Progenitor cell of endocrine pancreas (in vitro differentiated cells): ENCODE results near the gene FGFBP1. TPM values are rescaled to one million over a fixed set of nuclear protein-coding genes. Genes with fewer than 3 reads are reported as not detected.

ENCODE experiments used
- DNase-seq: peaks from one replicate; pipeline ENCODE4 v3.0.0; 2021; ENCODE audit warnings: low spot score; ENCODE audit not compliant: unreplicated experiment
- H3K27ac Mint-ChIP-seq: 2 replicates; pipeline ENCODE4 v1.8.0; 2021; ENCODE audit warnings: mild to moderate bottlenecking, moderate library complexity, mixed read lengths
- H3K27me3 Mint-ChIP-seq: 2 replicates; pipeline ENCODE4 v1.8.0; 2021; ENCODE audit warnings: mixed read lengths
- H3K36me3 Mint-ChIP-seq: 2 replicates; pipeline ENCODE4 v1.8.0; 2022; ENCODE audit warnings: mixed read lengths; ENCODE audit not compliant: insufficient read depth
- H3K4me1 Mint-ChIP-seq: 2 replicates; pipeline ENCODE4 v1.8.0; 2021; ENCODE audit warnings: low read depth, mixed read lengths
- H3K4me3 Mint-ChIP-seq: 2 replicates; pipeline ENCODE4 v1.8.0; 2021; ENCODE audit warnings: low read depth, mild to moderate bottlenecking, moderate library complexity, mixed read lengths
- H3K9me3 Mint-ChIP-seq: 2 replicates; pipeline ENCODE4 v1.8.0; 2021; ENCODE audit warnings: low read depth, mixed read lengths
- total RNA-seq: library from RNA; stranded (reverse); gene quantifications from 2 replicates; pipeline ENCODE4 v1.2.1, GENCODE V29; 2021
- TF ChIP-seq, protein P1 (sequence below): fragments of 200-600 bp; sonication (generic); IDR thresholded peaks from one replicate; pipeline ENCODE4 v1.5.0; 2021; ENCODE audit warnings: antibody characterized with exemption, mild to moderate bottlenecking; ENCODE audit not compliant: unreplicated experiment

Gene FGFBP1
- total RNA-seq, 1 donor from 2014 or later: not detected

GRCh38 chr4:15928883-15929282 lies 9.7 kb downstream of the FGFBP1 start:
- no peak overlapping the region for H3K27ac Mint-ChIP-seq
- no peaks in the 10 kb centered on the region for H3K9me3 Mint-ChIP-seq
- H3K4me3 Mint-ChIP-seq: no peak overlapping the region
- H3K27me3 Mint-ChIP-seq: peaks cover 10% of the 10 kb centered on the region
- H3K36me3 Mint-ChIP-seq: no peaks in the 10 kb centered on the region
- no peak for DNase-seq
- TF ChIP-seq, protein P1, sequence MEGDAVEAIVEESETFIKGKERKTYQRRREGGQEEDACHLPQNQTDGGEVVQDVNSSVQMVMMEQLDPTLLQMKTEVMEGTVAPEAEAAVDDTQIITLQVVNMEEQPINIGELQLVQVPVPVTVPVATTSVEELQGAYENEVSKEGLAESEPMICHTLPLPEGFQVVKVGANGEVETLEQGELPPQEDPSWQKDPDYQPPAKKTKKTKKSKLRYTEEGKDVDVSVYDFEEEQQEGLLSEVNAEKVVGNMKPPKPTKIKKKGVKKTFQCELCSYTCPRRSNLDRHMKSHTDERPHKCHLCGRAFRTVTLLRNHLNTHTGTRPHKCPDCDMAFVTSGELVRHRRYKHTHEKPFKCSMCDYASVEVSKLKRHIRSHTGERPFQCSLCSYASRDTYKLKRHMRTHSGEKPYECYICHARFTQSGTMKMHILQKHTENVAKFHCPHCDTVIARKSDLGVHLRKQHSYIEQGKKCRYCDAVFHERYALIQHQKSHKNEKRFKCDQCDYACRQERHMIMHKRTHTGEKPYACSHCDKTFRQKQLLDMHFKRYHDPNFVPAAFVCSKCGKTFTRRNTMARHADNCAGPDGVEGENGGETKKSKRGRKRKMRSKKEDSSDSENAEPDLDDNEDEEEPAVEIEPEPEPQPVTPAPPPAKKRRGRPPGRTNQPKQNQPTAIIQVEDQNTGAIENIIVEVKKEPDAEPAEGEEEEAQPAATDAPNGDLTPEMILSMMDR: no peak
- no peaks in the 10 kb centered on the region for H3K4me1 Mint-ChIP-seq

DNA sequence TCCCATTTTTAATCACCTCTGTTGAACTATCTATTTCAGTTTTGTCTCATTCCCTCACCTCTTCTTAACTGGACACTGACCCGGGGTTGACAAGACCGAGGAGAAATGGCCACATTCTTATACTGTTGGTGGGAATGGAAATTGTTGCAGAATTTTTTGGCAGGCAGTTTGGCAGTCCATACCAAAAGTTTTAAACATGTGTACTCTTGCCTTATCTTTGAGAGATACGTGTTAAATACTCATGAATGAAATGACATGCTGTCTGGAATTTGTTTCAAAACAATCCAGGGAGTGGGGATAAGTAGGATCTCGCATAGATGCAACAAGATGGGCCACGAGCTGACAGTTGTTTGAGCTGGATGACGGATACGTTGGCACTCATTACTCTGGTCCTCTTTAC lies 12.1 kb downstream of the FGFBP1 start:
- DNase-seq: no peak
- TF ChIP-seq, protein P1: no peak
- H3K4me1 Mint-ChIP-seq: no peaks in the 10 kb centered on the region
- no peak overlapping the region for H3K27ac Mint-ChIP-seq
- no peak overlapping the region for H3K4me3 Mint-ChIP-seq
- no peaks in the 10 kb centered on the region for H3K9me3 Mint-ChIP-seq
- peaks cover 18% of the 10 kb centered on the region for H3K27me3 Mint-ChIP-seq
- no peaks in the 10 kb centered on the region for H3K36me3 Mint-ChIP-seq

DNA sequence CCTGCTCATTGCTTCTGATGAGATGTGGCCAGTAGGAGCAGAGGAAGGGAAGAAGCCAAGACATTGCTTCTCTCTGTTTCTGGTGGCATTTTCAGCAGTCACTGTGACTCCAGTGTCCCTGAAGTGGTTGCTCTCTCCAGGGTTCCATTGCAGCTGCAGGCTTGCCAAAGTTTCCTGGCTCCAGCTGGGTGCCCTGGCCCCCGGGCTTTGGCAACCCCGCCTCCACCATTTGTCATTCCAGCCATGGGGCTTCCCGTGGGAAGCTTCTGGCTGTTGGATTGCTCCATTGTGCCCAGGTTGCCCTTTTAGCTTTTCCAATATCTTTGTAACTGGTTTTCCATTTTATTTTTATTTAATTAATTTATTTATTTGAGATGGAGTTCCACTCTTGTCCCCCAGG lies 12.7 kb downstream of the FGFBP1 start:
- H3K4me3 Mint-ChIP-seq: no peak overlapping the region
- DNase-seq: no peak
- H3K9me3 Mint-ChIP-seq: no peaks in the 10 kb centered on the region
- H3K4me1 Mint-ChIP-seq: no peaks in the 10 kb centered on the region
- no peak overlapping the region for H3K27ac Mint-ChIP-seq
- TF ChIP-seq, protein P1: no peak
- peaks cover 17% of the 10 kb centered on the region for H3K27me3 Mint-ChIP-seq
- no peaks in the 10 kb centered on the region for H3K36me3 Mint-ChIP-seq

GRCh38 chr4:15921592-15921932 lies 17.0 kb downstream of the FGFBP1 start:
- no peak overlapping the region for H3K27ac Mint-ChIP-seq
- no peak for DNase-seq
- no peaks in the 10 kb centered on the region for H3K36me3 Mint-ChIP-seq
- no peak overlapping the region for H3K4me3 Mint-ChIP-seq
- H3K27me3 Mint-ChIP-seq: peaks cover 17% of the 10 kb centered on the region
- no peaks in the 10 kb centered on the region for H3K4me1 Mint-ChIP-seq
- H3K9me3 Mint-ChIP-seq: no peaks in the 10 kb centered on the region
- TF ChIP-seq, protein P1: no peak

GRCh38 chr4:15920723-15921591 lies 17.6 kb downstream of the FGFBP1 start:
- peaks cover 17% of the 10 kb centered on the region for H3K27me3 Mint-ChIP-seq
- TF ChIP-seq, protein P1: no peak
- H3K9me3 Mint-ChIP-seq: peaks cover 1% of the 10 kb centered on the region
- no peak for DNase-seq
- H3K36me3 Mint-ChIP-seq: no peaks in the 10 kb centered on the region
- H3K27ac Mint-ChIP-seq: no peak overlapping the region
- no peak overlapping the region for H3K4me3 Mint-ChIP-seq
- no peaks in the 10 kb centered on the region for H3K4me1 Mint-ChIP-seq
